Right lobe of liver (tissue), 6 donors: Measurements from ENCODE around the gene ARHGAP30. TPM values are rescaled to one million over a fixed set of nuclear protein-coding genes. Genes with fewer than 3 reads are reported as not detected.

ENCODE experiments used
- ATAC-seq, 4 donors: fragments of 200-7000 bp; cut with Tn5 transposase; one replicate each; pipeline ENCODE4 v1.9.1; 2020; ENCODE audit warnings: mild to moderate bottlenecking in 4 of 4, moderate library complexity in 4 of 4
- DNase-seq, 3 donors: peaks; one replicate each; pipeline ENCODE4 v3.0.0-alpha.2; 2020
- H3K27ac ChIP-seq, 3 donors: fragments of 200-600 bp; one replicate each; pipeline ENCODE4 v1.8.0; 2022
- H3K27me3 ChIP-seq, 2 donors: fragments of 200-600 bp; one replicate each; pipeline ENCODE4 v1.8.0; 2022
- H3K36me3 ChIP-seq, 4 donors: fragments of 200-600 bp; sonication (generic) in 1 of 4; one replicate each; pipeline versions ENCODE4 v1.5.1 to v1.8.0; 2017 to 2022; ENCODE audit warnings: control low read depth in 1 of 4
- H3K4me1 ChIP-seq, 4 donors: fragments of 200-600 bp; sonication (generic) in 1 of 4; one replicate each; pipeline versions ENCODE4 v1.5.1 to v1.8.0; 2017 to 2022; ENCODE audit warnings: control low read depth in 1 of 4
- H3K4me3 ChIP-seq, 3 donors: fragments of 200-600 bp; one replicate each; pipeline ENCODE4 v1.8.0; 2022
- H3K9me3 ChIP-seq, 4 donors: fragments of 200-600 bp; sonication (generic) in 1 of 4; one replicate each; pipeline versions ENCODE4 v1.5.1 to v1.8.0; 2017 to 2022; ENCODE audit warnings: control low read depth in 1 of 4
- CTCF ChIP-seq, 4 donors: fragments of 200-600 bp in 3 of 4; fragments of 450-650 bp in 1 of 4; IDR thresholded peaks; one replicate each; pipeline versions ENCODE4 v1.5.1 to v1.8.0; 2016 to 2022; ENCODE audit warnings: antibody characterized with exemption in 4 of 4, mild to moderate bottlenecking in 2 of 4
- POLR2A ChIP-seq: fragments of 450-650 bp; IDR thresholded peaks from one replicate; pipeline ENCODE4 v1.6.1; 2017; ENCODE audit warnings: antibody characterized with exemption, mild to moderate bottlenecking
- WGBS: methylation state at CpG from one replicate; pipeline ENCODE4 v1.1.6; 2018; ENCODE audit warnings: low coverage, low lambda C conversion rate; ENCODE audit not compliant: insufficient coverage; ENCODE audit errors: missing lambda C conversion rate; 5-methylcytosine and 5-hydroxymethylcytosine counted together
- intact Hi-C, 2 donors: fragments of 100-400 bp; cut with DNase I; formaldehyde crosslinking; loops; one replicate each; pipeline versions ENCODE4 v1.11.2 to v1.14.1; 2022
- total RNA-seq, 6 experiments: library from RNA; depleted of rRNA in 2 of 6; stranded (reverse); fragments of >200 nt in 2 of 6; fragmentation: NEBNext Ultra II Directional in 3 of 6; extraction: Animal tissue kit (Norgen Biotek cat#: 25700) in 3 of 6; gene quantifications; one replicate each; pipeline versions ENCODE4 v1.1.0 to v1.2.4, GENCODE V29; 2016 to 2023
- donor health status: DM: no; HTN: yes; CAD: no.
- donor health status: DM: no; HTN: no; CAD: no.
- donor health status: DM: no; HTN: no; CAD: no.
- donor health status: DM: no; HTN: yes; CAD: no.
- donor health status: DM: no; HTN: yes; CAD: no.

Gene ARHGAP30
- total RNA-seq, 6 experiments from 2014 or later = 2.8 to 7.4 (median 3.6) TPM

GRCh38 chr1:161007369-161007768 is 62.3 kb downstream of the ARHGAP30 start:
- peaks cover 0 to 30% (median 9%) of the 10 kb centered on the region in 4 donors for H3K4me1 ChIP-seq
- intact Hi-C loops = no loop called here
- H3K36me3 ChIP-seq = no peaks in the 10 kb centered on the region
- ATAC-seq = no peak
- TF ChIP-seq POLR2A (no peak), CTCF (IDR thresholded peaks at IDR 0.05) (no peak)
- no peaks in the 10 kb centered on the region for H3K27me3 ChIP-seq
- no peak overlapping the region for H3K27ac ChIP-seq
- WGBS = 92% methylated on average over 2 of the region's 2 CpGs
- H3K9me3 ChIP-seq = no peaks in the 10 kb centered on the region
- no peak overlapping the region for H3K4me3 ChIP-seq
- DNase-seq = no peak

GRCh38 chr1:161006563-161006962 is 63.1 kb downstream of the ARHGAP30 start:
- ATAC-seq = no peak
- intact Hi-C loops = no loop called here
- peaks cover 0 to under 1% (median 0%) of the 10 kb centered on the region in 4 donors for H3K36me3 ChIP-seq
- DNase-seq = no peak
- no peak for TF ChIP-seq POLR2A
- TF ChIP-seq CTCF (IDR thresholded peaks at IDR 0.05) = no peak
- no peaks in the 10 kb centered on the region for H3K27me3 ChIP-seq
- no peak overlapping the region for H3K27ac ChIP-seq
- no peaks in the 10 kb centered on the region for H3K9me3 ChIP-seq
- no peak overlapping the region for H3K4me3 ChIP-seq
- 92% methylated on average over 8 of the region's 8 CpGs for WGBS
- peaks cover 0 to 24% (median 5%) of the 10 kb centered on the region in 4 donors for H3K4me1 ChIP-seq

GRCh38 chr1:161001525-161001924 is 68.2 kb downstream of the ARHGAP30 start:
- Histone ChIP-seq H3K27me3 (no peaks in the 10 kb centered on the region), H3K36me3 (peaks cover 0 to 33% (median 15%) of the 10 kb centered on the region in 4 donors), H3K27ac (no peak overlapping the region), H3K4me1 (peaks cover 0 to 13% (median 2%) of the 10 kb centered on the region in 4 donors), H3K4me3 (no peak overlapping the region), H3K9me3 (no peaks in the 10 kb centered on the region)
- DNase-seq (no peak), ATAC-seq (no peak)
- intact Hi-C loops = no loop called here
- no peak for TF ChIP-seq CTCF (IDR thresholded peaks at IDR 0.05)
- TF ChIP-seq POLR2A = no peak
- WGBS = 75% methylated on average over 5 of the region's 5 CpGs

GRCh38 chr1:161000736-161001480 is 68.8 kb downstream of the ARHGAP30 start:
- H3K27ac ChIP-seq = no peak overlapping the region
- intact Hi-C loops = no loop called here

More at GRCh38 chr1:161000736-161001480, 68.8 kb downstream of the ARHGAP30 start:
- WGBS = 50% methylated on average over 2 of the region's 11 CpGs
- Histone ChIP-seq H3K4me3 (no peak overlapping the region), H3K36me3 (peaks cover 0 to 33% (median 15%) of the 10 kb centered on the region in 4 donors), H3K9me3 (no peaks in the 10 kb centered on the region), H3K27me3 (no peaks in the 10 kb centered on the region), H3K4me1 (peaks cover 0 to 13% (median 2%) of the 10 kb centered on the region in 4 donors)
- ATAC-seq = no peak
- no peak for DNase-seq
- no peak for TF ChIP-seq POLR2A
- TF ChIP-seq CTCF (IDR thresholded peaks at IDR 0.05) = no peak
